Measurements from ENCODE around the gene SULT1C3. TPM values are rescaled to one million over a fixed set of nuclear protein-coding genes. Genes with fewer than 3 reads are reported as not detected.

Gene SULT1C3
- total RNA-seq (2014; rRNA removed; shearing (Covaris generic)), result not detected in 2 replicates

DNA sequence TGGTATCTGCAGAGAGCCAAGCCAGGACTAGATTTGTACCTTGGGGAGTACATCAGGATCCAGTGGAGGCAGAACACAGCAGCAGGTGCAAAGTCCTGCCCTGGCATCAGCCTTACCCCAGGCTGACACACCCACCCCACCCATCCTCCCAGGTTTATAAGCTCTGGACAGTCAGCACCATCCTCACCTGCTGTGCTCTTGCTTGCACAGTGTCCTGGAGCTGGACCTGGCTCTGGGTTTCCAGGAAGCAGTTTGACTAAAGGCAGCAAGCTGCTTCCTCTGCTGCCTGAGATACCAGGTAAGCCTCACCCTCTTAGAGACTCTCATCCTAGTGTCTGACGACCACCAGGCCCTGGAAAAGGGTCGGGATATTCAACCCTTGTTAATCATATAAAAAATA lies at the start of gene SULT1C3:
SULT1C3 (plus strand) TSS at position 183 of the 400 bp plus-strand sequence. CDS start 7,227 bp downstream, outside the sequence.
- DNase-seq (ENCODE audit: low read depth), result no peak

DNA sequence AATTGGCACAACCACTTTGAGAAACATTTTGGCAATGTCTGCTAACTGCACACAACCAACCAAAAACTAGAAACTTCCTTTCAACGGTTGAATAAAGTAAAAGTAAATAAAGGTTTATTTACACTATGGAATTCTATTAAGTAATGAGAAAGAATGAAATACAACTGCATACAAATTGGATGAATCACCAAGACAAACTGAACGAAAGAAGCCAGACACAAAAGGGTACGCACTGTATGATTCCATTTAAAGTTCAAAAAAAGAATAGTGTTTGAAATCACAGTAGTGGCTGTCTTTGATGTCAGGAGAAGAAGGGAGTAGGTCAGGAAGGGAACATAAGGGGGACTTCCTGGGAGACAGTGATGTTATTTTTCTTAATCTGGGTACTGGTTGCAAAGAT lies 46.5 kb upstream of the SULT1C3 start:
- DNase-seq (ENCODE audit: low read depth), result peak; percentile 42

DNA sequence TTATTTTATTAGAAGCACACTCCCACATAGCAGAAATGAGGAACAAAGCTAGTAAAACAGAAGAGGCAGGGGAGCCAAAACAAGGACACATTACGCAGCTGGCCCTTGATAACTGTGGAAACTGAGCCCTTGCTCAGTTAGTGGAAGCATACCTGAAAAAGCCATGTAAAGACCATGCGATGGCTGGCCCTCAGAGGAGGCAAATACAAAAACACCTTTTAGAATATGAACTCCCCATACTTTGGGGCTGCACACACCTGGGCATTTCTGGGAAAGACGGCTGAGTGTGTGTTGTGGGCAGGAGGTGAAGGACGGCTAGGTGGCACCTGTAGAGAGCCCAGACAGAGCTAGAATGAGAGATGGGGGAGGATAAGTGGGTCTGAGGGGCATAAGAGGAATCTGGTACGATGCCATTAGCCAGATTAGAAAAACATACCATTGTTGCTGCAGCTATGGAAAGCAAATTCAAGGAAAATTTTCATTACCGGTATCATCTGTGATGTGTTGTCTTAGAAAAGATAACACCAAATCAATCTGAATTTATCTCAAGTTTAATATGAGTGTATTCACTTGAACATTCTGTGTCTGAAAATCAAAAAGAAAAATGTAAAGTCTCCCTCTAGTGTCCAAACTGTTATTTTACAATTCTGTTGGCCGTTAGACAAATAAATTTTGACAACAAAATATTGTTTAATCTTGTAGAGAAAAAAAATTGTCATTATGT lies 45.2 kb upstream of the SULT1C3 start:
- DNase-seq (ENCODE audit: low read depth), result peak; percentile 13

DNA sequence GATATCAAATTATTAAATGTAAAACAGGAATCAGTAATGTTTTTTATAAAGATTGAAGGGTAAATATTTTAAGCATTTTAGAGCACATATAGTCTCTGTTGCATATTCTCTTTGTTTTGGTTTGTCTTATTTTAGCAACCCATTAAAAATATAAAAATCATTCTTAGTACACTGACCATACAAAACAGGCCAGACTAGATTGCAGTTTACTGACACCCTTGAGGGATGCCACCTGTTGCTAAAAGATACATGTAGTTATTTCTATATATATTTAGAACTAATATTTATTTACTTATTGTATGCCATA lies 44.7 kb upstream of the SULT1C3 start:
- no peak for DNase-seq (ENCODE audit: low read depth)

DNA sequence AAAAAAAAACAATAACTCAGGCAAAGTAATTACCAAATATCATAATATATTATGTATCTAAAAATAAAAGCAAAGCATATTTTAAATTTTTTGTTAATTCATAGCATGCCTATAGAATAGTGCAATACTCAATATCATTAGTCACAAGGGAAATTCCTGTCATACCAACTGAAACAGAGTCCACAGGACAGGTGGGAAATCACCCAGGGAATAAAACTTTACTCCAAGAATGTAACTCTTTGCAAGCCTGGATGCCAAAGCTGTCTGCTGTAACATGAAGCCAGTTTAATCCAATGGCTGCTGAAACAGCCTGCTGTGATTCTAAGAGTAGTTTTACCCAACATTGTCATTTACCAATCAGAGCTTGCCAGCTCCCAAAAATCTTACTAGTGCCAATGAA lies 40.0 kb upstream of the SULT1C3 start:
- peak; percentile 44 for DNase-seq (ENCODE audit: low read depth)

DNA sequence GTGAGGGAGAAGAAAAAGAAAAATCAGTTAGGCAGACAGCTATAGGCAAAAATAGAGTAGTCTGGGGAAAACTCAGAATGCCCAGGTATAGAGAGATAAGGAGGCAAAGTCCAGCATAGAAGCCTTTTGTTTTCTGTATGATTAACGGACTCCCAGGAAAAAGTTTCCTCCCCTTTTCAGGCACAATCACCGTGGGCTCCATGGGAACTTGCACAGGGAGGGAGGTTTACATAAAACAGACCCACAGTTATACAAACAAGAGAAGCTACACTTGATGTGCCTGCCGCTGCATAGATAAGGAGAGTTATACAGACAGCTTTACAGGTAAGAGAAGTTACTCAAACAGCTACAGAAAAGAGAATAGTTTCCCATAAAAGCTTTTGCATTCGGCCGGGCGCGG lies 39.2 kb upstream of the SULT1C3 start:
- no peak for DNase-seq (ENCODE audit: low read depth)

DNA sequence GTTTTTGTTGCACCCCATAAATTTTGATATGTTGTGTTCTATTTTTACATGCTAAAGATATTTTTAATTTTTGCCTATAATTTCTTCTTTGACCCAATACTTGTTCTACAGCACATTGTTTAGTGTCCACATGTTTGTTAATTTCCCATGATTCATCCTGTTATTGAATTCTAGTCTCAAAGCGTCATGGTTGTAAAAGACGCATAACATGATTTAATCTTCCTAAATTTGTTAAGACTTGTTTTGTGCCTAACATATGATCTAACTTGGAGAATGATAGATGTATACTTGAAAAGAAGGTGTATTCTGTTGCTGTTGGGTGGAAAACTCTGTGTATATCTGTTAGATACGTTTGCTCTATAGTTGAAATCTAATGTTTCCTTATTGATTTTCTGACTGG lies 27.1 kb upstream of the SULT1C3 start:
- DNase-seq (ENCODE audit: low read depth), result no peak

DNA sequence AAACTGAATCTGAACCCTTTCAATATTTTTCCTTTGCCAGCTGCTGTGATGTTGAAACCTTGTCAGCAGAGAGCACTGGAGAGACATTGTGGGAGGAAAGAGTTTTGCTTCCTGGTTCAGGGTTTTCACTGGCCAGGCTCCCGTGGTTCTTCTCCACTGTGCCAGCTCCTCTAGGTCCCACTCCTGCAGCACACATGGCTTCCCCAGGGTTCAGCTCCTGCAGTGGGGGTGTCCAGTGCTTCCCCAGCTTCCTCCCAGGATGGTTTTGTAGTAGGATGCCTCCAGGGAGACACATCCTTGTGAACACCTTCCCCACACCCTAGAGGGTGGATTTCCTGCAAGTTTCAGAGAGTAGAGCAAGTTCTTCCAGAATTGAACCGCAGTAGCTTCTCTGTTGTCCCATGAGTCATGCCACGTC lies 24.0 kb upstream of the SULT1C3 start:
- DNase-seq (ENCODE audit: low read depth), result peak; percentile 65

DNA sequence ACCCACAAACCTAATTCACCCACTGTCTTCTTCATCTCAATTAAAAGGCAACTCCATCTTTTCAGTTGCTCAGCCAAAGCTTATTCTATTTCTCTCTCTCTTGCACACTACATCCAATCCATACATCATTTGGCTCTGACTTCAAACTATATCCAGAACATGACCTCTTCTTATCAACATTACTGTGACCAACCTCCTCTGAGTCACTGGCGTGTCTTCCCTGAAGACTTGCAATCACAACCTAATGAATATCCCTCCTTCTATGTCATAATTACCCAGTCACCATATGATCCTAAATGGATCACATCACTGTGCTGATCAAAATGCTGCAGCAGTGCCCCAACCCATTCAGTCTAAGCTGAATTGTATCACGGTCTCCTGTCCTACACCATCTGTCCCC lies 22.6 kb upstream of the SULT1C3 start:
- no peak for DNase-seq (ENCODE audit: low read depth)

DNA sequence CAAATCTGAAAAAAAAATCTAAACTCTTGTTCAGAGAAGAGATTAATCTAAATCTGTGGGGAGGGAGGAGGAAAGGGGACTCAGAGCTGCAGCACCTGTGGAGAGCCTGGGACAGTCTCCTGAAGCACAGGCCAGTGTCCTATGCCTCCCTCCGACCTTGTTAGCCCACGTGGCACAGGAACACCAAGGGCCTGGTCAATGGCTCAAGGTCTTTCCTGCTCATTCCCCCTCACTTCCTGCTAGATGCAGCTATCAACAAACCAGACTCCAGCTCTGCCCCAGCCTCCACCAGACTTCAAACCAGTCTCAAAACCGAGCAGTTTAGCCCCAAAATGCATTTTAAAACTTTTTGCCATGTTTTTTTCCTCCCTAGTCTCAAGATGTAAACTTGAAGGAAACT lies 20.1 kb upstream of the SULT1C3 start:
- DNase-seq (ENCODE audit: low read depth), result peak; percentile 16

DNA sequence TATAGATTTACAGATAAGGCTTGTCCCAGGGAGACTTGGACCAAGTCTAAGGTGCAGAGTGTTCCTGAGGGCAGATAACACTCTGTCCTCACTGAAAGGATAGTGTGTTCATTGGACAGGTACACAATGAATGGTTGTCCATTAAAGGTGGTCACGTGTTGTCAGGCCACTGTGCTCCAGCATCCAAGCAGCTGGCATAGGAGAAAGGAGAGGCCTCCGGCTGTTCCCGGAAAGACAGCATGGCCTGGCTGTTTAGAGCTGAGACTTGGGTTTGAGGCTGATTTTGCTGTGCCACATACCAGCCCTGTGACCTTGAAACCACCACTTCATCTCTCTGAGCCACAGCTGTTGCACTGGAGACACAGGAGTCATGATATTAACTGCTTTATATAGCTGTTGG lies 19.6 kb upstream of the SULT1C3 start:
- DNase-seq (ENCODE audit: low read depth), result no peak

DNA sequence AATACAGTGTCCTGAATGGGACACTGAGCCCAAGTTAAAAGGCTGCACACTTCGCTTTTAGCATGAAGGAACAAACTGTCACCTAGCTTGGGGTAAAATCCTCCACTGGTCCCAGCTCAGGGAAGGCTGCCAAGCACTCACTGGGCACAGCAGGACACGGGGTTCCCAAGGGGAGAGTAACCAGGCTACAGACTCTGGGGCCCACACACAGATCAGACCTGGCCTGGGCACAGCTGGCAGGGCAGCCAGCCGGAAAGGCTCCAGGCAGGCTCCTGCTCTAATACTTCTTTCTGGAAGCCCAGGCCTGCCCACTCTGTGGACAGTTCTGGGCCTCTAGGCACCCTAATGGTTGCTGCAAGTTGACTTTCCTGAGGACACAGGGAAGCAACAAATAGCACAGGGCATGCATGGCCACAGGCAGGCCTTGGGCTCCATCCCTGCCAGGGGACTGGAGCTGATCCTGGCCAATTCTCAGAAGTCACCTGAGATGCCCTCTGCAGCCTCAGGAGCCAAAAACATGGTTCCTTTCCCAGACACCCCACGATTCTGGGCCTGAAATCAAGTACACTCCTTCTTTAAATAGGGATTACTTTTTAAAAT lies 18.7 kb upstream of the SULT1C3 start:
- no peak for DNase-seq (ENCODE audit: low read depth)

DNA sequence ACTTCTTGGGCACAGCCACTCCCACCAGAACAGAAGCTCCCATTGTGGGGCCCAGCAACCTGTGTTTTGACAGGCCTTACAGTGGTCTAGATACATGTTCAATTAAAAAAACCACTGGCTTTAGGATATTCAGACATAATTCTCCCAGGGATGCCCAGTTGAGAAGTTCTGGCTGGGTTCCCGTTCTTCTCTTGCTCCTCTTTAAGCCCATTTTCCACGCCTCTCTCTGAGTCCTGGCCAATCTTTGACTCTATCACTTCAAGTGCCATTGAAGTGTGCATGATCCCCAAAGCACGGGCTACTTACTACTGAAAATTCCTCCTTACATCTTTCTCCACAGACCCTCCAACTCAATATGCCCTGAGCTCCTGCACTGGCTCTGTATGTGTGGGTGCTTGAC lies 17.5 kb upstream of the SULT1C3 start:
- no peak for DNase-seq (ENCODE audit: low read depth)

DNA sequence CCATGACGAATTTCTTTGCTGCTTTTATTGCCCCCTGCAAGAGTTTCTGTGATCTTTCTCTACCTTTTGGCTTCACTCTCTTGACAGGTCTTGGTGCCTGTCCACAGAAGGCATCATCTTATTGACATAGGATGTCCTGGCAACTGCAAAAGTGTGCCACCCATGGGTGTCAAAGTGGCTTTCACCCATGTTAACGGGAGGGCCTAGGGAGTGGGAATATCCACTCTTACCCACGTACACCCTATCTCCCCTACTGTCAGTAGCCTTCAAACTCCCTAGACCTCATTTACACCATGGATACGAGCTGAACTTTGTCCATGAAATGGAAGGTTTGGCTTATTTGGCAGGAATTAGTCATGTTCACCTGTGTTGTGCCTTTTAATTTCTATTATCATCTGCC lies 16.2 kb upstream of the SULT1C3 start:
- no peak for DNase-seq (ENCODE audit: low read depth)

DNA sequence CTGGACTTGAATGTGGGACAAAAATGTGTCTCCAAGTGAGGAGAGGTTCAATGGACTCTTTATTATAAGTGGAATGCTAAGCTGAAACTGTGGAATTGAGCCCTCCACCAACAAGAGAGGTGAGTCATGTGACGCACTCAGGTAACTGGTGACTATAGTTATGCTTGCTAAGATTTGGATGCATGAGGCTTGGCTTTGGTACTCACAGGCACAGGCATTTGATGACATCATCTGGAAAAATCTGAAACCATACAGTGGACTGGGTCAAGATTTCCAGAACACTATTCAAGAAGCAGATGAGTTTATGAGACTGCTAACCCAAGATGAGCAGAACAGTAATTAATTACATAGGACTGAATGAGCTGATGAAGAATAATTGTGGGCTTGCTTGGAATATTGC lies 15.7 kb upstream of the SULT1C3 start:
- no peak for DNase-seq (ENCODE audit: low read depth)

DNA sequence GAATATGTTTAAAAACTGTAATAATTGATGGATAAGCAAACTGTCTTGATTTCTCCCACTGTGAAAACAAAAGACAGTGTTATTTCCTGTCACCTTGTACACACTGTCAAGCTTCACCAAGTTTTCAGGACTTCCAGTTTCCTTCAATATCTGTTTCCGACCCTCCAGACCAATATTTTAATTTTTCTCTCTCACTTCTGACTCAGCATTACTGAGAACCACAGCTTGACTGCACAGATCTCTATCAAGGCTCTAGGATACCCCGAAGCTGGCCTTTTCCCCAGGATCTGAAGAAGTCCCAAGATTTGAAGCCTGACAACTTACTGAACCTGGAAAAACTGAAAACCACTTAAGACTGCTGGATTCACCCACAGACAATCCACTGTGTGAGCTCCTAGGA lies 13.2 kb upstream of the SULT1C3 start:
- no peak for DNase-seq (ENCODE audit: low read depth)

DNA sequence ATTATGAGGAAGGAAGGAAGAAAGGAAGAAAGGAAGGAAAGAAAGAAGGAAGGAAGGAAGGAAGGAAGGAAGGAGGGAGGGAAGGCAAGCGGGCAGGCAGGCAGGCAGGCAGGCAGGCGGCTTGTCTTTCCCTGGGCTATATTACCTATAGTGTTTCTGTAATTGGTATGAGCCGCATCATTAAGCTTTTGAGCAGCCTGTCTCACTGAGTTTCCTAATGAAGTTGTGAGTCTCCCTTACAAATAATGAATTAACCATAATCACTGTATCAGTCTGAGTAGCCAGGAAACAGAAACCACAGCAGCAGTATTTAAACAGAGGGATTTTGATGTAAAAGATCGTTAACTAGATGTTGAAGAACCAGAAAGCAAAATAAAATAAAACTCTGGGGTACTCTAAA lies 11.8 kb upstream of the SULT1C3 start:
- DNase-seq (ENCODE audit: low read depth), result no peak

DNA sequence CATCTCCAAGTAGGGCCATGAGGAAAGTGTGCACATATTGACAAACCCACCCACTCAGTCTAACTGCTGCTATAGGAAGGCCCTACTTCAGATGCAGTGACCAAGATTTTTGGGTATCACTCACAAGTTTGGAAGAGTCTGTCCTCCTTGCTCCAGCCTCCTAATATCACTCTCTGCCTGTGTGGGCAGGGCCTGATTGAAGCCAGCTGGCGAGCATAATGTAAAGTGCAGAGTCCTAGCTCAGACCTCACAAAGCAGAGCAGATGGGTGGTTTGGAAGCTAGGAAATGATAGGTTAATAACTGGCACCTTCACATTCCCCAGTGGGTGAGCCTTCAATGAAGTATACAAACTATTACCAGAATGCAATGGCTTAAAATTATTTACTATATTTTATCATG lies 11.2 kb upstream of the SULT1C3 start:
- DNase-seq (ENCODE audit: low read depth), result no peak

DNA sequence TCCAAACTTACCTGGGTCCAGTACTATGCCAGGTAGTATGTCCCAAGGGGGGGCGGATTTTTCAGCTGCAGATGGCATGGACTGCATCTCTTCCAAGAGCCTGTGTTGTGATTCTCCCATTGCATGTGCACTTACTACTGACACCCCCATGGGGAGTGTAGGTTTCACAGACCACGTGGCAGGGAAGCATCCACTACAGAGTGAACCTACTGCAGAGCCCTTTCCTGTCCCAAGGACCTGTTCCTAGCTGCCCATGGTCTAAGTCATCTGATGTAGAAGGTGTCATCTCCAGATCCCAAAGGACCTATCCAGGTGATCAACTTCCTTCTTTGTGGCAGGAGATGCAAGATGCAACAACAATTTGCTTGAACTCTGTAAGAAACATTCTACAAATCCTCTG lies 9.9 kb upstream of the SULT1C3 start:
- DNase-seq (ENCODE audit: low read depth), result no peak

DNA sequence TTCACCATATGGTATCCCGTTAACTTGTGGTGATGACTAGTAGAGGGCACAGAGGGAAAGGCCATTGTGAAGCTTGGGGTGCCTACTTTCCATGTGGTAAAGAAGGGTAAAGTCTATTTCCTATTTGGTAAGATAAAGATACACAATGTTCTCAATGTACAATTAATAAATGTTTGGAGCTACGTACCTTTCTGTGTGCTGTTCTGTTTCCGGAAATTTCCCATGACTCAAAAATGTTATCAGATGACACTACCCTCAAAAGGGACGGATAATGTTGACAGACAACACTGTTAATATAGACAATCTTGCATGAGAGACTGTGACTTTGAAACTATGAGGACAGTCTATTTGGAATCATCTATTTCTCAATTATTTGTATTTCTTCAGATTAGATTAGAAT lies 4.2 kb upstream of the SULT1C3 start:
- no peak for DNase-seq (ENCODE audit: low read depth)

DNA sequence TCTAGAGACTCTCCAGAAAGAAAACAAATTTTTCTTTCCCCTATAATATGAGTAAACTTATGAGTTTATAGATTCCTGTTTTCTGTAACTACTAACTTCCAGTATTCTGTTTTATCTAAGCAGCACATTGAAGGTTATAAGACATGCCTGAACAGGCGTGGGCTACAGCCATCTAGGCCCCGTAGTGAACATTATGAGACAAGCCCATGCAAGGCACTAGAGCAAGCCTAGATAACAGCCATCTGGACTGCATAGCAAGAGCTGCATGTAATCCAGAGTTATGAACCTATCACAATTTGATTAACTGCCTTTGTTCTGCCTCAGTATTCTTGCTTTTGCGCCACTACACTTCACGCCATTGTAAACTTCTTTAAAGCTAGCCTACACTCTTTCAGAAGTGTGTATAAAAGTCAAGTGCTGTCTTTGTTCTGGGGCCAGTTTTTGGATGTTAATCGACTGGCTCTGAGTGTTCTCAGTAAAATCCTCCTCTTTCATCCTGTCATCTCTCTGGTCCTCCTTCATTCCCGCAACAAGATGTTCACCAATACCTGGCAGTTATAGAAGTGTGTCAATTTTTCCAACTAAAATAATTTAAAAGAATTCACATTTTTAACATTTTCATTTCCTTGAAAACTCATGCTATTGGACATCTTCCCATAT lies 3.0 kb upstream of the SULT1C3 start:
- no peak for DNase-seq (ENCODE audit: low read depth)

DNA sequence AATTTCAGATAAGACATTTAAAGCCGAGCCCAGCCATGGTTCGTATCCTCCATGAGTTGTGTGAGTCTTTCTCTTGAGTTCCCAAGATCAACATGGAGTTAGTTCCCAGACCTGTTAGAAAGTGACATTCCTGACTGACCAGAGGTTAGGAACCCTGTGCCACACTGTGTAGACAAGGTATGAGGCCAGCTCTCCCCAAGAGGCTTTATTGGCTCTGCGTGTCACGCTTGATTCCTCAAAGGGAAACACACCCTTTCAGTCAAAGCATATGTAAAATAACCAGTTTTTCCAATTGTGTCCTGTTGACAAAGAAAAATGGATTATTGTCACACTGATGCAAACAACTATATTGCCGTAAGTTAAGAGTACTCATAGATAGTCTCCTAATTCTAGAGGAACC lies 1.2 kb downstream of the SULT1C3 start:
- DNase-seq (ENCODE audit: low read depth), result peak; percentile 13

DNA sequence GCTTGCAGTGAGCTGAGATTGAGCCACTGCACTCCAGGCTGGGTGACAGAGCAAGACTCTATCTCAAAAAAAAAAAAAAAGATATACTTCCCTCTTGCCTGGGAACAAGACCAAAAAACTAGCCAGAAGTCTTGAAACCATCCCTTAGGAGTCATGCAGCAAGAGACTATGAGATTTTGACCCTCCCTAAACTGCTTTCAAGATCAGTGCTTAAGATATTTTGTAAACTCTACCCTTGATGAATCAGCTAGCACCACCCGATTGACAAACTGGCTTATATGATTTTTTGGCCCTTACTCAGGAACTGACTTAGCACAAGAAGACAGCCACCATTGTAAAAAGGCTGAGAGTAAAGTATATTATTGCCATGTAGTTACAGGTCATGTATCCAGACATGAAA lies 3.8 kb downstream of the SULT1C3 start:
- peak; percentile 47 for DNase-seq (ENCODE audit: low read depth)

All from M059J (cell line).